ENCODE data around the gene RDH13.

Gene RDH13

DNA sequence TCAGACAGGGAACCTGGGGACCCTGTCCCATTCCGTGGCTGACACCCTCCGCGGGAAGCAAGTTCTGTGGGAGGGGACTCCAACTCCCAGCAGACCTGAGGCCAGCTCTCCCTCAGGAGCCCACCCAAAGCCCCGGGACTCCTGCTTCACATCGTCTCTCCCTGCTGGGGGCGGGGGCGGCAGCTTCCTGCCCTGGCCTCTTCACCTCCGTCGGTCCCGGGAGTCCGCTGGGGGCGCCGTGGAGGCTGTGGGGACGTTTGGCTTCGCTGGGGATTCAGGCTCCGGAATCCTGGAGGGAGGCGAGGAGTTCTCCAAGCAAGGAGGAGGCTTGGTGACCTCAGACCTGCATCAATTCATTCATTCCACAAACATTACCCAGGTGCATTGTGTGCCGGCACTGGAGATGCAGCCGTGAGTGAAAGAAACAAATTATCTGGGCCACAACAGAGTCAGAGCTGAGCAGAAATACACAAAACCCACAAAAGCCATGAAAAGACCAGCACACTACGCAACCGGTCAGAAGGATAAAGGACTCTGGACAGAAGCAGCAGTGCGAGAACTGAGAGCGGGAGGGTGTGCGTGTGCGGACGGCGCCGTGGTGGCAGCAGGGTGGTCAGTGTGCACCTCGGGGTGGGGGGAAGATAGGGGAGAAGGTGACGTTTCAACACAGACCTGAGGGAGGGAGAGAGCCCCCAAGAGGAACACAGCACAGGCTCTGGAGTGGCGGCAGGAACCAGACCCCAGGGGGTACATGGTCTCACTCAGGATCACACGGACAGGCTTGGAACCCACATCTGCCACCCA is 31.7 kb upstream of the RDH13 start (continued):
- TF ChIP-seq, protein P1, sequence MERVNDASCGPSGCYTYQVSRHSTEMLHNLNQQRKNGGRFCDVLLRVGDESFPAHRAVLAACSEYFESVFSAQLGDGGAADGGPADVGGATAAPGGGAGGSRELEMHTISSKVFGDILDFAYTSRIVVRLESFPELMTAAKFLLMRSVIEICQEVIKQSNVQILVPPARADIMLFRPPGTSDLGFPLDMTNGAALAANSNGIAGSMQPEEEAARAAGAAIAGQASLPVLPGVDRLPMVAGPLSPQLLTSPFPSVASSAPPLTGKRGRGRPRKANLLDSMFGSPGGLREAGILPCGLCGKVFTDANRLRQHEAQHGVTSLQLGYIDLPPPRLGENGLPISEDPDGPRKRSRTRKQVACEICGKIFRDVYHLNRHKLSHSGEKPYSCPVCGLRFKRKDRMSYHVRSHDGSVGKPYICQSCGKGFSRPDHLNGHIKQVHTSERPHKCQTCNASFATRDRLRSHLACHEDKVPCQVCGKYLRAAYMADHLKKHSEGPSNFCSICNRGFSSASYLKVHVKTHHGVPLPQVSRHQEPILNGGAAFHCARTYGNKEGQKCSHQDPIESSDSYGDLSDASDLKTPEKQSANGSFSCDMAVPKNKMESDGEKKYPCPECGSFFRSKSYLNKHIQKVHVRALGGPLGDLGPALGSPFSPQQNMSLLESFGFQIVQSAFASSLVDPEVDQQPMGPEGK (CRISPR knock-in tag; IDR thresholded peaks at IDR 0.05; ENCODE audit: borderline replicate concordance), result no peak
- TF ChIP-seq PPARA (CRISPR knock-in tag; IDR thresholded peaks at IDR 0.05; ENCODE audit: borderline replicate concordance), result no peak
- no peak for TF ChIP-seq ESRRG (CRISPR knock-in tag; IDR thresholded peaks at IDR 0.05)
- no peak for TF ChIP-seq TOX (CRISPR knock-in tag; IDR thresholded peaks at IDR 0.05; ENCODE audit: borderline replicate concordance)
- no peak for TF ChIP-seq ARNTL (CRISPR knock-in tag; IDR thresholded peaks at IDR 0.05; ENCODE audit: borderline replicate concordance, low read depth)
- TF ChIP-seq CSDC2 (CRISPR knock-in tag; IDR thresholded peaks at IDR 0.05), result no peak

DNA sequence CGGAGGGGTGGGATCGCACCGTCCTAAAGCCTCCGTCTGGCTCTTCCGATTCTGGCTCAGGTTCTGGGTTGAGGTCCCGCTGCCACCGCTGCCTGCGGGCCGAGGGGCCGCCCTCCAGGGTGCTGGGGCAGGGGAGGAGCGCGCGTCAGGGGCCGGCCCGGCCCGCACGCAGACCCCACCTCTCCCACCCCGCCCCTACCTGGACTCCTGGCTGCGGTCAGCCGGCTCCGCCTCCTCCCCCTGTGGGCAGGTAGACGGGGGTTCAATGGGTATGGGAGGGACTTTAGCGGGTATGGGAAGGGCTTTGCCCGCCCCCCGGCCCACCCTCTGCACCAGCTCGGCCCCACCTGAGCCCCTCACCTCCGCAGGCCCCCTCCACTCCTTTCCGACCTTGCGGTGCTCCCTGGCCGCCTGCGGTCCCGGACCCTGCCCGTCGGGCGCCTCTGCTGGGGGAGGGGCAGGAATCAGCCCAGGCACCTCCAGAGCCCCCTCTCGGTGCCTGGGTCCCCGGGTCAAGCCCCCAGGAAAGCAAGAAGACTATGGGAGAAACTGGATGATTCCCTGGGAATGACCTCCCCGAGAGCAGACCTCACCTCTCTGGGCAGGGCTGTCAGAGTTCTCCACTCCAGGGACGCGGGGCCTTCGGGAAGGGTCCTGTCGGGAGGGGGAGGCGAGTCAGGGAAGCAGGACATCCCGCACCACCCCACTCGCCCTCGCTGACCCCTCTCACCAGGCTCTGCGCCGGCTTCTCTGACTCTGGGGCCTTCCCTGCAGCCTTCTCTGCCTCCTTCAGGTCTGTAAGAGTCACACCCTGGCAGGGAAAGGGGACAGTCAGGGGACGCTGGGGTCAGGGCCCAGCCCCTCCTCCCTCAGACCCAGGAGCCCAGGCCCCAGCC is 29.7 kb upstream of the RDH13 start:
- no peak for TF ChIP-seq ZFP3 (CRISPR knock-in tag; IDR thresholded peaks at IDR 0.05)
- TF ChIP-seq CSDC2 (CRISPR knock-in tag; IDR thresholded peaks at IDR 0.05), result no peak
- TF ChIP-seq PPARA (CRISPR knock-in tag; IDR thresholded peaks at IDR 0.05; ENCODE audit: borderline replicate concordance), result no peak
- TF ChIP-seq ZNF70 (CRISPR knock-in tag; IDR thresholded peaks at IDR 0.05), result no peak
- TF ChIP-seq, protein P1 (CRISPR knock-in tag; IDR thresholded peaks at IDR 0.05; ENCODE audit: borderline replicate concordance), result no peak
- TF ChIP-seq SNAI2 (CRISPR knock-in tag; IDR thresholded peaks at IDR 0.05), result no peak
- ATAC-seq, result no peak

- TF ChIP-seq ZNF8 (CRISPR knock-in tag; IDR thresholded peaks at IDR 0.05), result no peak
- TF ChIP-seq OSR1 (CRISPR knock-in tag; IDR thresholded peaks at IDR 0.05), result no peak
- TF ChIP-seq CSRNP3 (CRISPR knock-in tag; IDR thresholded peaks at IDR 0.05), result no peak
- TF ChIP-seq, protein P2, sequence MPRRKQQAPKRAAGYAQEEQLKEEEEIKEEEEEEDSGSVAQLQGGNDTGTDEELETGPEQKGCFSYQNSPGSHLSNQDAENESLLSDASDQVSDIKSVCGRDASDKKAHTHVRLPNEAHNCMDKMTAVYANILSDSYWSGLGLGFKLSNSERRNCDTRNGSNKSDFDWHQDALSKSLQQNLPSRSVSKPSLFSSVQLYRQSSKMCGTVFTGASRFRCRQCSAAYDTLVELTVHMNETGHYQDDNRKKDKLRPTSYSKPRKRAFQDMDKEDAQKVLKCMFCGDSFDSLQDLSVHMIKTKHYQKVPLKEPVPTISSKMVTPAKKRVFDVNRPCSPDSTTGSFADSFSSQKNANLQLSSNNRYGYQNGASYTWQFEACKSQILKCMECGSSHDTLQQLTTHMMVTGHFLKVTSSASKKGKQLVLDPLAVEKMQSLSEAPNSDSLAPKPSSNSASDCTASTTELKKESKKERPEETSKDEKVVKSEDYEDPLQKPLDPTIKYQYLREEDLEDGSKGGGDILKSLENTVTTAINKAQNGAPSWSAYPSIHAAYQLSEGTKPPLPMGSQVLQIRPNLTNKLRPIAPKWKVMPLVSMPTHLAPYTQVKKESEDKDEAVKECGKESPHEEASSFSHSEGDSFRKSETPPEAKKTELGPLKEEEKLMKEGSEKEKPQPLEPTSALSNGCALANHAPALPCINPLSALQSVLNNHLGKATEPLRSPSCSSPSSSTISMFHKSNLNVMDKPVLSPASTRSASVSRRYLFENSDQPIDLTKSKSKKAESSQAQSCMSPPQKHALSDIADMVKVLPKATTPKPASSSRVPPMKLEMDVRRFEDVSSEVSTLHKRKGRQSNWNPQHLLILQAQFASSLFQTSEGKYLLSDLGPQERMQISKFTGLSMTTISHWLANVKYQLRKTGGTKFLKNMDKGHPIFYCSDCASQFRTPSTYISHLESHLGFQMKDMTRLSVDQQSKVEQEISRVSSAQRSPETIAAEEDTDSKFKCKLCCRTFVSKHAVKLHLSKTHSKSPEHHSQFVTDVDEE (CRISPR knock-in tag; IDR thresholded peaks at IDR 0.05), result no peak
- TF ChIP-seq ZNF70 (CRISPR knock-in tag; IDR thresholded peaks at IDR 0.05), result no peak
- no peak for TF ChIP-seq TOX (CRISPR knock-in tag; IDR thresholded peaks at IDR 0.05; ENCODE audit: borderline replicate concordance)
- TF ChIP-seq ZC3H10 (CRISPR knock-in tag; IDR thresholded peaks at IDR 0.05), result no peak
- TF ChIP-seq ARNTL (CRISPR knock-in tag; IDR thresholded peaks at IDR 0.05; ENCODE audit: borderline replicate concordance, low read depth), result no peak
- no peak for TF ChIP-seq ISL1 (CRISPR knock-in tag; IDR thresholded peaks at IDR 0.05)
- no peak for TF ChIP-seq PPARA (CRISPR knock-in tag; IDR thresholded peaks at IDR 0.05; ENCODE audit: borderline replicate concordance)
- no peak for TF ChIP-seq TCF4 (CRISPR knock-in tag; IDR thresholded peaks at IDR 0.05; ENCODE audit: borderline replicate concordance)
- no peak for TF ChIP-seq ZNF565 (CRISPR knock-in tag; conservative IDR thresholded peaks at IDR 0.05; ENCODE audit: low read depth)
- no peak for TF ChIP-seq ESRRG (CRISPR knock-in tag; IDR thresholded peaks at IDR 0.05)
- no peak for TF ChIP-seq SNAI2 (CRISPR knock-in tag; IDR thresholded peaks at IDR 0.05)
- no peak for TF ChIP-seq GLIS3 (CRISPR knock-in tag; IDR thresholded peaks at IDR 0.05)
- TF ChIP-seq ZFP3 (CRISPR knock-in tag; IDR thresholded peaks at IDR 0.05), result no peak
- TF ChIP-seq ZFP30 (CRISPR knock-in tag; IDR thresholded peaks at IDR 0.05), result no peak
- TF ChIP-seq, protein P1 (CRISPR knock-in tag; IDR thresholded peaks at IDR 0.05; ENCODE audit: borderline replicate concordance), result no peak
- TF ChIP-seq, protein P3, sequence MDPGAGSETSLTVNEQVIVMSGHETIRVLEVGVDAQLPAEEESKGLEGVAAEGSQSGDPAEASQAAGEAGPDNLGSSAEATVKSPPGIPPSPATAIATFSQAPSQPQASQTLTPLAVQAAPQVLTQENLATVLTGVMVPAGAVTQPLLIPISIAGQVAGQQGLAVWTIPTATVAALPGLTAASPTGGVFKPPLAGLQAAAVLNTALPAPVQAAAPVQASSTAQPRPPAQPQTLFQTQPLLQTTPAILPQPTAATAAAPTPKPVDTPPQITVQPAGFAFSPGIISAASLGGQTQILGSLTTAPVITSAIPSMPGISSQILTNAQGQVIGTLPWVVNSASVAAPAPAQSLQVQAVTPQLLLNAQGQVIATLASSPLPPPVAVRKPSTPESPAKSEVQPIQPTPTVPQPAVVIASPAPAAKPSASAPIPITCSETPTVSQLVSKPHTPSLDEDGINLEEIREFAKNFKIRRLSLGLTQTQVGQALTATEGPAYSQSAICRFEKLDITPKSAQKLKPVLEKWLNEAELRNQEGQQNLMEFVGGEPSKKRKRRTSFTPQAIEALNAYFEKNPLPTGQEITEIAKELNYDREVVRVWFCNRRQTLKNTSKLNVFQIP (CRISPR knock-in tag; IDR thresholded peaks at IDR 0.05; ENCODE audit: borderline replicate concordance, low read depth), result no peak
- TF ChIP-seq RARB (CRISPR knock-in tag; IDR thresholded peaks at IDR 0.05), result no peak
- no peak for ATAC-seq
Observed at GRCh38 chr19:55091955-55092354, 29.0 kb upstream of the RDH13 start.

Data from SK-N-SH treated with all-trans-retinoic acid at 6 μM for 48 hours (cell line).